SK-N-SH (cell line): Measurements from ENCODE around the gene ZNF610. TPM values are rescaled to one million over a fixed set of nuclear protein-coding genes. Genes with fewer than 3 reads are reported as not detected.
A peak's percentile ranks its signal among the peaks of the same experiment; 100 is the strongest.

ENCODE experiments used
- CTCF ChIA-PET: fragments of 300-600, 350-600 bp; formaldehyde crosslinking; extraction: SDS; loops from one replicate; lab custom pipeline; 2021; lab: Yijun Ruan, JAX
- POLR2A ChIA-PET: fragments of 350-600 bp; sonication (Branson Sonifier 250); formaldehyde crosslinking; extraction: SDS; loops from one replicate; lab custom pipeline; 2020; ENCODE audit warnings: antibody characterized with exemption, inconsistent platforms; lab: Yijun Ruan, JAX
- DNase-seq: peaks from one replicate; pipeline ENCODE4 v3.0.0; 2012
- H2AFZ ChIP-seq: fragments of 200-600 bp; sonication (generic); 2 replicates; pipeline ENCODE4 v1.8.1; 2016; ENCODE audit warnings: antibody characterized with exemption, mild to moderate bottlenecking, low read depth
- H3F3A ChIP-seq: fragments of 200-600 bp; sonication (generic); replicated peaks from 2 replicates; pipeline ENCODE3; 2016; ENCODE audit warnings: antibody characterized with exemption, mild to moderate bottlenecking; ENCODE audit not compliant: insufficient read depth
- H3K27ac ChIP-seq, 2 experiments: fragments of 200-500 bp in 1 of 2; fragments of 200-600 bp in 1 of 2; sonication (Bioruptor generic) in 1 of 2; sonication (generic), shearing (Covaris generic) in 1 of 2; 2 replicates each; pipeline versions ENCODE4 v1.5.1 to v1.6.1; 2014 to 2016; ENCODE audit warnings: low read depth in 2 of 2, inconsistent platforms in 1 of 2, low read length in 1 of 2, mild to moderate bottlenecking in 1 of 2, mixed read lengths in 1 of 2
- H3K27me3 ChIP-seq: fragments of 200-600 bp; sonication (generic), shearing (Covaris generic); 2 replicates; pipeline ENCODE4 v1.6.1; 2016; ENCODE audit warnings: mixed run types; ENCODE audit not compliant: insufficient read depth
- H3K36me3 ChIP-seq, 2 experiments: fragments of 200-500 bp in 1 of 2; fragments of 200-600 bp in 1 of 2; sonication (Bioruptor generic) in 1 of 2; sonication (generic) in 1 of 2; replicated peaks in 1 of 2; 2 replicates each; pipeline versions ENCODE3 to v1.5.1; 2014 to 2016; ENCODE audit warnings: low read length in 1 of 2, mild to moderate bottlenecking in 1 of 2; ENCODE audit not compliant: insufficient read depth in 2 of 2, control insufficient read depth in 1 of 2
- H3K4me1 ChIP-seq, 2 experiments: fragments of 200-500 bp in 1 of 2; fragments of 200-600 bp in 1 of 2; sonication (Bioruptor generic) in 1 of 2; sonication (generic), shearing (Covaris generic) in 1 of 2; 2 replicates each; pipeline versions ENCODE4 v1.5.1 to v1.6.1; 2014 to 2016; ENCODE audit warnings: low read depth in 1 of 2, low read length in 1 of 2, mixed run types in 1 of 2; ENCODE audit not compliant: insufficient read depth in 2 of 2, control insufficient read depth in 1 of 2
- H3K4me2 ChIP-seq: fragments of 200-600 bp; sonication (generic), shearing (Covaris generic); 2 replicates; pipeline ENCODE4 v1.6.1; 2017; ENCODE audit warnings: mixed run types
- H3K4me3 ChIP-seq, 2 experiments: fragments of 200-500 bp in 1 of 2; fragments of 200-600 bp in 1 of 2; sonication (Bioruptor generic) in 1 of 2; sonication (generic), shearing (Covaris generic) in 1 of 2; 2 replicates each; pipeline versions ENCODE4 v1.5.1 to v1.8.1; 2014 to 2016; ENCODE audit warnings: low read depth in 2 of 2, inconsistent platforms in 1 of 2, low read length in 1 of 2, mild to moderate bottlenecking in 1 of 2, mixed read lengths in 1 of 2, moderate library complexity in 1 of 2
- H3K79me2 ChIP-seq: fragments of 200-600 bp; sonication (generic); 2 replicates; pipeline ENCODE4 v1.8.1; 2017; ENCODE audit warnings: mild to moderate bottlenecking; ENCODE audit not compliant: insufficient read depth
- H3K9ac ChIP-seq: fragments of 200-600 bp; sonication (generic); 2 replicates; pipeline ENCODE4 v1.6.1; 2017; ENCODE audit warnings: mixed run types
- H3K9me2 ChIP-seq: fragments of 200-600 bp; sonication (generic); 2 replicates; pipeline ENCODE4 v1.6.1; 2017; ENCODE audit warnings: mixed run types
- H3K9me3 ChIP-seq: fragments of 200-600 bp; sonication (generic); 2 replicates; pipeline ENCODE4 v1.6.1; 2017; ENCODE audit warnings: mixed run types, mild to moderate bottlenecking, moderate library complexity
- H4K20me1 ChIP-seq: fragments of 200-600 bp; sonication (generic); 2 replicates; pipeline ENCODE4 v1.6.1; 2017; ENCODE audit warnings: mild to moderate bottlenecking, mixed run types; ENCODE audit not compliant: insufficient read depth
- CTCF ChIP-seq: fragments of 200-600 bp; sonication (generic); IDR thresholded peaks from 2 replicates; pipeline ENCODE4 v1.6.1; 2017; ENCODE audit warnings: antibody characterized with exemption, mild to moderate bottlenecking, moderate library complexity
- ELF1 ChIP-seq: IDR thresholded peaks from 2 replicates; pipeline ENCODE4 v1.4.0; 2012
- EZH2phosphoT487 ChIP-seq: fragments of 200-600 bp; sonication (generic); IDR thresholded peaks from 2 replicates; pipeline ENCODE4 v1.6.1; 2017; ENCODE audit warnings: low read depth, mixed run types, mild to moderate bottlenecking, antibody characterized with exemption, moderate library complexity, borderline replicate concordance
- FOXM1 ChIP-seq: IDR thresholded peaks from 2 replicates; pipeline ENCODE4 v1.4.0; 2012; ENCODE audit warnings: low read depth, mild to moderate bottlenecking
- GABPA ChIP-seq: IDR thresholded peaks from 2 replicates; pipeline ENCODE4 v1.4.0; 2012; ENCODE audit warnings: low read depth, mild to moderate bottlenecking
- MEF2A ChIP-seq: IDR thresholded peaks from 2 replicates; pipeline ENCODE4 v1.4.0; 2012; ENCODE audit warnings: low read depth, borderline replicate concordance
- MXI1 ChIP-seq: IDR thresholded peaks from 2 replicates; pipeline ENCODE4 v1.6.1; 2012; ENCODE audit warnings: mild to moderate bottlenecking, low read depth, low read length, improper control_type of control experiment
- NRF1 ChIP-seq: IDR thresholded peaks from 2 replicates; pipeline ENCODE4 v1.6.1; 2012; ENCODE audit warnings: low read depth, mild to moderate bottlenecking, low read length
- PBX3 ChIP-seq: IDR thresholded peaks from 2 replicates; pipeline ENCODE4; 2012
- POLR2AphosphoS5 ChIP-seq: IDR thresholded peaks from 2 replicates; pipeline ENCODE4 v1.6.1; 2012; ENCODE audit warnings: low read depth, low read length
- RAD21 ChIP-seq: IDR thresholded peaks from 2 replicates; pipeline ENCODE4 v1.6.1; 2012; ENCODE audit warnings: mild to moderate bottlenecking, low read length
- RFX5 ChIP-seq: IDR thresholded peaks from 2 replicates; pipeline ENCODE4 v1.6.1; 2012; ENCODE audit warnings: mild to moderate bottlenecking, improper control_type of control experiment, low read length
- SIN3A ChIP-seq: IDR thresholded peaks from 2 replicates; pipeline ENCODE4 v1.6.1; 2012; ENCODE audit warnings: low read depth, mild to moderate bottlenecking, low read length, moderate library complexity, borderline replicate concordance
- TAF1 ChIP-seq: IDR thresholded peaks from 2 replicates; pipeline ENCODE4 v1.6.1; 2012; ENCODE audit warnings: low read depth, mild to moderate bottlenecking, low read length, moderate library complexity, borderline replicate concordance
- TEAD4 ChIP-seq: IDR thresholded peaks from 2 replicates; pipeline ENCODE4 v1.4.0; 2012; ENCODE audit warnings: mild to moderate bottlenecking, borderline replicate concordance; ENCODE audit not compliant: insufficient read depth
- ZBTB33 ChIP-seq: IDR thresholded peaks from 2 replicates; pipeline ENCODE4 v1.4.0; 2012; ENCODE audit warnings: low read depth, borderline replicate concordance
- WGBS: methylation state at CpG from one replicate; pipeline ENCODE4 v1.1.6; 2017; ENCODE audit warnings: low lambda C conversion rate; 5-methylcytosine and 5-hydroxymethylcytosine counted together
- polyA plus RNA-seq, 3 experiments: library from polyadenylated mRNA; depleted of rRNA; stranded (reverse); fragments of >200 nt; gene quantifications; 2 replicates each; pipeline ENCODE4 v1.2.3, GENCODE V29; 2012
- TF ChIP-seq, protein P1 (sequence below): IDR thresholded peaks from 2 replicates; pipeline ENCODE4 v1.4.0; 2012; ENCODE audit warnings: low read depth, borderline replicate concordance
- TF ChIP-seq, protein P2 (sequence below): IDR thresholded peaks from 2 replicates; pipeline ENCODE4 v1.4.0; 2012; ENCODE audit warnings: low read depth

The ZNF610 gene
- polyA plus RNA-seq, 1 of the 3 experiments (the other 2 are of a cell fraction): 1.9 TPM

- Histone ChIP-seq H3K4me3 (peak overlapping the region; percentile 61 to 77), H3K9me3 (no peaks in the 10 kb centered on the region), H3K27me3 (no peaks in the 10 kb centered on the region), H3K9ac (peak overlapping the region; percentile 51; the same call in 1 of the 2 replicates), H3K4me2 (peak overlapping the region; percentile 79), H3K4me1 (peaks cover 0 to 5% of the 10 kb centered on the region in 2 experiments; a peak in 1 of 4 replicates), H3K27ac (0 out of 4 replicates have a peak overlapping the region, but pooled peaks of 1 of the 2 experiments have one; percentile 40), H2AFZ (peak overlapping the region; percentile 96; the same call in 1 of the 2 replicates), H3K9me2 (no peaks in the 10 kb centered on the region), H3K79me2 (peaks cover 26% of the 10 kb centered on the region; the same call in 1 of the 2 replicates), H3F3A (peaks cover 2% of the 10 kb centered on the region), H4K20me1 (no peaks in the 10 kb centered on the region), H3K36me3 (peaks cover 17 to 41% of the 10 kb centered on the region in 2 experiments)
- WGBS: 43% methylated on average over 8 of the region's 8 CpGs
- no peak for DNase-seq
- ChIA-PET CTCF (interaction anchor here (1.2 kb wide), 1 partner anchor 59 kb away, joined by 3 read pairs; no protein-coding TSS in a partner anchor), POLR2A (no interaction called here)
- no peak for TF ChIP-seq TEAD4
- no peak for TF ChIP-seq NRF1
- no peak for TF ChIP-seq FOXM1
- TF ChIP-seq, protein P1, sequence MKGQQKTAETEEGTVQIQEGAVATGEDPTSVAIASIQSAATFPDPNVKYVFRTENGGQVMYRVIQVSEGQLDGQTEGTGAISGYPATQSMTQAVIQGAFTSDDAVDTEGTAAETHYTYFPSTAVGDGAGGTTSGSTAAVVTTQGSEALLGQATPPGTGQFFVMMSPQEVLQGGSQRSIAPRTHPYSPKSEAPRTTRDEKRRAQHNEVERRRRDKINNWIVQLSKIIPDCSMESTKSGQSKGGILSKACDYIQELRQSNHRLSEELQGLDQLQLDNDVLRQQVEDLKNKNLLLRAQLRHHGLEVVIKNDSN: no peak
- TF ChIP-seq RAD21: no peak
- no peak for TF ChIP-seq MEF2A
- no peak for TF ChIP-seq ZBTB33
- no peak for TF ChIP-seq EZH2phosphoT487
Observed at GRCh38 chr19:52296400-52296772, 39.7 kb upstream of the ZNF610 start.

GRCh38 chr19:52296773-52297600 is 39.1 kb upstream of the ZNF610 start, which contains the start of gene ZNF480:
ZNF480 (plus strand) TSS chr19:52297169; CDS start chr19:52300413, 3,244 bp downstream.
- Histone ChIP-seq H3K36me3 (peaks cover 23 to 41% of the 10 kb centered on the region in 2 experiments), H3K9ac (peak within 1 kb of the TSS; percentile 94), H2AFZ (peak within 1 kb of the TSS; percentile 96), H3K27ac (peak within 1 kb of the TSS; percentile 88 to 90), H3K27me3 (no peaks in the 10 kb centered on the region), H3K4me3 (peak within 1 kb of the TSS; percentile 91 to 95), H4K20me1 (no peaks in the 10 kb centered on the region), H3K9me3 (0 out of 2 replicates have a peak, but pooled peaks cover 5% of the 10 kb centered on the region), H3F3A (peaks cover 2% of the 10 kb centered on the region), H3K79me2 (peaks cover 26% of the 10 kb centered on the region; the same call in 1 of the 2 replicates), H3K4me2 (peak within 1 kb of the TSS; percentile 91), H3K4me1 (peaks cover 0 to 5% of the 10 kb centered on the region in 2 experiments; a peak in 1 of 4 replicates), H3K9me2 (no peaks in the 10 kb centered on the region)
- TF ChIP-seq RFX5 (no peak), TAF1 (peak; percentile 8; the same call in 1 of the 2 replicates), ELF1 (peak; percentile 89), SIN3A (0 out of 2 replicates have a peak, but pooled peaks have one; percentile 14), GABPA (peak; percentile 63), EZH2phosphoT487 (no peak), NRF1 (peak; percentile 33; the same call in 1 of the 2 replicates), MXI1 (peak; percentile 73; the same call in 1 of the 2 replicates), POLR2AphosphoS5 (peak; percentile 77), PBX3 (no peak), CTCF (peak; percentile 19; the same call in 1 of the 2 replicates)
- TF ChIP-seq, protein P2, sequence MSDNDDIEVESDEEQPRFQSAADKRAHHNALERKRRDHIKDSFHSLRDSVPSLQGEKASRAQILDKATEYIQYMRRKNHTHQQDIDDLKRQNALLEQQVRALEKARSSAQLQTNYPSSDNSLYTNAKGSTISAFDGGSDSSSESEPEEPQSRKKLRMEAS: peak; percentile 72
- WGBS: 0% methylated on average over 31 of the region's 75 CpGs
- peak; percentile 93 for DNase-seq
- ChIA-PET POLR2A (no interaction called here), CTCF (interaction anchor here (1.2 kb wide), 1 partner anchor 60 kb away, joined by 3 read pairs; no protein-coding TSS in a partner anchor)
